Measurements from ENCODE around the gene LIMA1.

LIMA1 gene

GRCh38 chr12:50218386-50218785 lies 64.9 kb downstream of the LIMA1 start:
- DNase-seq (ENCODE audit: low spot score): no peak

- no peak for DNase-seq (ENCODE audit: low spot score)
Observed at GRCh38 chr12:50217202-50217601, 66.1 kb downstream of the LIMA1 start.

- DNase-seq (ENCODE audit: low spot score): no peak
Observed at GRCh38 chr12:50215033-50215432, 68.3 kb downstream of the LIMA1 start.

- DNase-seq (ENCODE audit: low spot score): no peak
Observed at GRCh38 chr12:50214018-50214417, 69.3 kb downstream of the LIMA1 start.

- no peak for DNase-seq (ENCODE audit: low spot score)
Observed at GRCh38 chr12:50213439-50213838, 69.9 kb downstream of the LIMA1 start.

DNA sequence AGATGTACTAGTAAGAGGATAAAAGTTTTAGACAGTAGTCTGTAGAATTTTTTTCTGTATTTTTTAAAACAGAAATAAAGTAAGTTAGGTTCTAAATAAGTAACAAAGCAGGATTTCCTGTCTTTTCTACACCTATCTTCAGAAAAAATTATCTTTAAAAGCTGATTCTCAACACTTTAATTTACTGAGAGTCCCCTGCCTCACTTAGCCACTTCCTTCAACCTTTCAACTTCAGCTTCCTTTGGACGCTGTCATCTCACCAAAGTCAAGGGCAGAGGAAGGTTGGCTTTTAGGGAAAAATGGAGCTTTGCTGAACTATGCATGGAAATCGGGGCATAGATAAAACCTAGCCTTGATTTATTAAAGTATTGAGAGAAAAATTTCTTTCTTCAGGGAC lies 71.3 kb downstream of the LIMA1 start:
- DNase-seq (ENCODE audit: low spot score): no peak

DNA sequence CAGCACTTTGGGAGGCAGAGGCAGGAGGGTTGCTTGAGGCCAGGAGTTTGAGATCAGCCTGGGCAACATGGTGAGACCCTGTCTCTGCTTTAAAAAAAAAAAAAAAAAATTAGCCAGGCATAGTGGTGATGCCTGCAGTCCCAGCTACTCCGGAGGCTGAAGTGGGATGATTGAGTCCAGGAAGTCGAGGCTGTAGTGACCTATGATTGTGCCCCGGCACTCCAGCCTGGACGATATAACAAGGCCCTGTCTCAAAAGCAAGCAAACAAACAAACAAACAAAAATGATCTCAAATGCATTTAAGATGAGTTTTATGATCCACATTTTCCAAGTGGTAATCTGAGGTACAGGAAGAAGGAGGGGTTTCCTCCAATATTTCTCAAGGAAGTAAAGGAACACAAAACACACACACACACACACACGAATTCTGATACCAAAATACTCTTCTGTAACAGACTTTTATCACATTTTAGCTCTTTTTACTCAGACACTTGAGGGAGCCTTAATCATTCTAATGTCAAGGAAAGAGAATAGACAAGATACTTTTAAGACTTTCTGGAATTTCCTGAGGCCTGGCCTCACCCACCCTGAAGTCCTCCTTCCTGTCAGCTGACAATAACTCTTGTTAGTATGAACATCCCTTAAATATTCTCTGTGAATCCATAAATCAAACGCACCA lies 71.8 kb downstream of the LIMA1 start:
- no peak for DNase-seq (ENCODE audit: low spot score)

- no peak for DNase-seq (ENCODE audit: low spot score)
Observed at GRCh38 chr12:50207424-50207823, 75.9 kb downstream of the LIMA1 start.

DNA sequence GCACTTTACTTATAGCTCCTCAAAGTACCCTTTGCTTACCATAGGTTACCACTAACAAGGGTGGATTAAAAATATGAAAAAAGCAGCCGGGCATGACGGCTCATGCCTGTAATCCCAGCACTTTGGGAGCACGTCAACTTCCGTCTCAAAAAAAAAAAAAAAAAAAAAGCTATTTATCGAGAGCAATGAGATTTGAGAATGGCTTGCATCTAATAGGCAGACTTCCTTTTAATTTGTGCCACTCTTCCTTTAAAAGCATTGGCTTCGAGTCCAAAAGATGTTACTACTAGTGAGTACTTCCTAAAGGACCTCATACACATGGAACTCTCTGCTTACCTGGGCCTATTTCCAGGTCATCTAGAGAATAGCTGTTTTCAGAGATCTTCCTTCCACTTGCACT lies 77.7 kb downstream of the LIMA1 start:
- DNase-seq (ENCODE audit: low spot score): no peak

DNA sequence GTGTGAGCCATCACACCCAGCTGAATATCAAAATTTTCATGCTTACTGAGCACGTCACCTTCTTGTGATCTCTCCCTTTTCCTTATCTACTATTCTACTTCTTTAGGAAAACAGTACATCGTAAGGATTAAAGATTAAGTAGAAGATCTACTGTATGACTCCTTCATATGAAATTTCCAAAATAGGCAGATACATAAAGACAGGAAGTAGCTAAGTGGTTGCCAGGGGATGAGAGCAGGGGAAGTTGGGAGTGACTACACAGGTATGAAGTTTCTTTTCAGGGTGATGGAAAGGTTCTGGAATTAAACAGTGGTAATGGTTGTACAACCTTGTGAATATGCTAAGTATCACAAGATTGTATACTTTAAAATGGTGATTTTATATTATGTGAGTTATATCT lies 79.6 kb downstream of the LIMA1 start:
- no peak for DNase-seq (ENCODE audit: low spot score)

DNA sequence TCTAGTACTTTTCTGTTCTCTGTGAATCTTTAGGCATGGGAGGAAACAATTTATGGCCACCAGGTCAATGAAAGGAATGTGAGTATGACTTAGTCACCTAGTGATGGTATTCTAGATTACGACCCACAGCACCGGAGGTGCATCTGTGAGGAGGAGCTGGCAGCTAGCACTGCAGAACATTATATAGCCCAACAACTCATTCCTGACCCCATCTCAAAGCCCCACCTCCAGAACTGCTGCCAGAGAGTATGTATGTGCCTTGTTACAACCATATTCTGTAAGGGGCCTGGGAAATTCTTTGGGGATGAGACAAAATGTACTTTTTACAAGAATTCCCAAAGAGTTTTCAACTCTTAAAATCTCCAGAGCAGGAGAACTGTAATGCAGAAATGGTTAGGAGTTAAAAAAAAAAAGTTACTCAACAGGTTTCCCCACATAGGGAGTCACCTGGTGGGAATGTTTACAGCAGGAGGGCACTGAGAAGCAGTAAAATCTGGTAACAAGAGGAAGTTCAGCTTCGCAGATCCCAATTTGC lies 81.3 kb downstream of the LIMA1 start:
- peak; percentile 30 for DNase-seq (ENCODE audit: low spot score)

DNA sequence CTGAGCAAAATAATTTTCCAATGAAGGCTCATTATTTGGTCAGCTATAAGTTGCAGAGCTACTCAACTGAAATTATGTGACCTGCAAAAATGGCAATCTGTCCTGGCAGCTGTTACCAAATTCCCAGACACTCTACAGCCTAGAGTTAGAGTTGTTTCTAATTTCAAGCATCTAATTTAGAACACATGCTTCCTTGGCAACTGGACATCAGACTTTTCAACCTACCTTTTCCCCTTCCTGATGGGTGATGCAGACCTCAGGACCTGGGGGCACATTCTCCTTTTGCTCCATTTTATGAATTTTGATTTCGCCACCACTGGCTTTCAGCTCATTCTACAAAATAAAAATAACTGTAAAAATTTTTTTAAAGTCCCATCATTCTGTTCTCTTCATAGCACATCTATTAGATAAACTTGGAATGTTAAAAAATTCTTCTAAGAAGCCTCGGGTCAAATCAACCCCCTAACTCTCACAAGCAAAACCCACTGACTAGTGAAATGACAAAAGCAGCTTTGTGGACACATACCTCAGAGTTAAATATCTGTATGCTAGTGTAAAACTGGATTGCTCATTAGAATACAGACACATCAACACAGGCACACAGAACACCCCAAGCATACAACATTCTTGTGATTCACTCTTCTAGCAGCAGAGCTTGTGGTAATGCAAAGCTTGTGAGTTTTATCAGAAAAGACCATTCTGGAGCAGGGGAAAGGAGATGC lies 82.6 kb downstream of the LIMA1 start:
- no peak for DNase-seq (ENCODE audit: low spot score)

DNA sequence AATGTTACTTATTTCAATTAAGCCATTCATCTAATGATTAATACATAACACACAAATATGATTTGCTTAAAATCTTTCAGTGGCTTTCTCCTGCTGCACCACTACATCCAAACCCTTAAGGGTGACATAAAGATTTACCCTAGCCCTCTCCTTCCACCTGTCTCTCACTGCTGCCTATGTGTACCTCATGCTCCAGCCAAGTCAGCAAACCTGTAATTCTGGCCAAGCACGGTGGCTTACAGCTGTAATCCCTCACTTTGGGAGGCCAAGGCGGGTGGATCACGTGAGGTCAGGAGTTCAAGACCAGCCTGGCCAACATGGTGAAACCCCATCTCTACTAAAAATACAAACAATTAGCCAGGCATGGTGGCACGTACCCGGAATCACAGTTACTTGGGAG lies 84.5 kb downstream of the LIMA1 start:
- DNase-seq (ENCODE audit: low spot score): no peak

DNA sequence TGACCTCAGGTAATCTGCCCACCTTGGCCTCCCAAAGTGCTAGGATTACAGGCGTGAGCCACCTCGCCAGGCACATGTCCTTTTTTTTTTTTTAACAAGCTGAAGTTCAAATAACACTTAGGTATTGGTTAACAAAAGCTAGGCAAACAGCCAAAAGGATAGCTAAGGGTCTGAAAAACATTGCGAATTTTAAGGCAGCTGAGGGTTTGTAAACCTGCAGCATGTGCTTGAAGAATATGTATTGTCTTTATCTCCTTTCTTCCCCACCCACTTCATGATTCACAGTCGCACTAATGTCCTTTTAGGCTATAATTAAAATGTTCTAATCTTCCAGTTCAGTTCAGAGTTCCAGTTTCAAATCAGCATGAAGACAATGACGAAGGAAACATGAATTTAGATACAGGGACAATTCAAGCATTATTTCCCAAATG lies 86.0 kb downstream of the LIMA1 start:
- no peak for DNase-seq (ENCODE audit: low spot score)

- DNase-seq (ENCODE audit: low spot score): no peak
Observed at GRCh38 chr12:50196537-50196936, 86.8 kb downstream of the LIMA1 start.

- DNase-seq (ENCODE audit: low spot score): no peak
Observed at GRCh38 chr12:50195832-50196231, 87.5 kb downstream of the LIMA1 start.

GRCh38 chr12:50192908-50193307 lies 90.4 kb downstream of the LIMA1 start:
- DNase-seq (ENCODE audit: low spot score): no peak

DNA sequence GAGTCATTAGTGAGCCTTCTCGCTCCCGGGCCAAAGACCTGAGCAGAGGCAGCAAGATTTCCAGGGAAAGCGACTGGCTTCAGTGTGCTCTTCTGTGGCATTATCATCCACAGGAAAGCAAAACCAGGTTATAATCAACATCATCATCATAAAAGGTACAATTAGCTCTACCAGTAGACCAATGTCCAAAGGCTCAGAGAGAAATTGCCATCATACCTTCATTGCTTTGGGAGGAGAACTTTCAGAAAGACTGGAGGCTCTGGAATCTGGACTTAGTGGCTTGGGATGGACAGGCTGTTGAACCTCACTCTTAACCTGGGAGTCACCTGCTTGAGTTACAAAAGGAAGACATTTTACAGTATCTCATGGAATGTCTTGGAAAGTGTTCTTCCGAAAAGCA lies 91.1 kb downstream of the LIMA1 start:
- DNase-seq (ENCODE audit: low spot score): no peak

GRCh38 chr12:50190859-50191258 lies 92.5 kb downstream of the LIMA1 start:
- DNase-seq (ENCODE audit: low spot score): no peak

- no peak for DNase-seq (ENCODE audit: low spot score)
Observed at GRCh38 chr12:50188875-50189575, 94.3 kb downstream of the LIMA1 start.

- DNase-seq (ENCODE audit: low spot score): peak; percentile 20
Observed at GRCh38 chr12:50188241-50188781, 95.0 kb downstream of the LIMA1 start.

- peak; percentile 40 for DNase-seq (ENCODE audit: low spot score)
Observed at GRCh38 chr12:50187084-50187900, 96.0 kb downstream of the LIMA1 start.
